Measurements from ENCODE around the gene NFATC4.

The NFATC4 gene

DNA sequence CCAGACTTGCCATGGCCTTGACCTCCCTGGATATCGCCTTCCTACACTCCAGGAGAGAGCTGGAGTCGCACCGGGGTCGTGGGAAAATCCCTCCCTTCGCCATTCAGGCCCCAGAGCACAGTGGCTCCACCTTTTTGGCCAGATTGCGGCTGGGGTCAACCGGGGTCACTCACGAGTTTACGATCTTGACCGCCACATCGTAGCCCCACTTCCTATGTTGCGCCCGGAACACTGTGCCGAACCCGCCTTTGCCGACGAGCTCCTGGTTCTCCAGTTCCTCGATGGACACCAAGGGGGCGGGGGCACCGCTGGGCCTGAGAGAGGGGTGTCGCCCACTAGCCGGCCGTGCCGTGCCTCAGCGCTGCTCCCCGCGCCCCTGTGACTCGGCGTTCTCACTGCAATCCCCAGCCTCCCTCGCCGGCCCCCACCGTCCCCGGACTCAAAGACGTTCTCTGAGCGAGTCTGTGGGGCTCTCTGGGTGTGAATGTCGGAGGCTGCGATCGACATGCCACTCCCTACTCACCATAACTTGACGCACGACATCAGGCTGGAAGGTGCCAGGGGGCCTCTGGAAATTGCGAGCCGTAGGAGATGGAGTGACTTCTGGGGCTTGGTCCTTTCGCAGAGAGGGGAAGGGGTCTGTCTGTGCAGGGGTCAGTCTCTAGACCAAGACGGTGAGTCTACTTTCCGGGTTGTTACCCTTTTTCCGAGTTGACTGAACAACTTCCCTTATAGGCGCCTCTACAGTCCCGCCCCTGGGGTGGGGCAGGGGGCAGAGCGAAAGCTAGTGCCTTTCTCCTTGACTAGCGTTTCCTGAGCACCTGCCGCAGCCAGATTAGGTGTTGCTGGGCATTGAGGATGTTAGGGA lies 28.5 kb upstream of the NFATC4 start, which contains the start of gene RIPK3:
TSS of gene RIPK3 (minus strand) at position 708 of the 868 bp plus-strand sequence. CDS start at position 543, 165 bp downstream.
- DNase-seq (ENCODE audit: low read depth), result no peak
- no peak within 1 kb of the TSS for H3K4me3 ChIP-seq (ENCODE audit: low read length)
- TF ChIP-seq CTCF (conservative IDR thresholded peaks at IDR 0.05; ENCODE audit: low read depth, low read length), result no peak

- no peak overlapping the region for H3K4me3 ChIP-seq (ENCODE audit: low read length)
- no peak for TF ChIP-seq CTCF (conservative IDR thresholded peaks at IDR 0.05; ENCODE audit: low read depth, low read length)
- no peak for DNase-seq (ENCODE audit: low read depth)
These were observed 27.4 kb upstream of the NFATC4 start for GRCh38 chr14:24340606-24341005.

DNA sequence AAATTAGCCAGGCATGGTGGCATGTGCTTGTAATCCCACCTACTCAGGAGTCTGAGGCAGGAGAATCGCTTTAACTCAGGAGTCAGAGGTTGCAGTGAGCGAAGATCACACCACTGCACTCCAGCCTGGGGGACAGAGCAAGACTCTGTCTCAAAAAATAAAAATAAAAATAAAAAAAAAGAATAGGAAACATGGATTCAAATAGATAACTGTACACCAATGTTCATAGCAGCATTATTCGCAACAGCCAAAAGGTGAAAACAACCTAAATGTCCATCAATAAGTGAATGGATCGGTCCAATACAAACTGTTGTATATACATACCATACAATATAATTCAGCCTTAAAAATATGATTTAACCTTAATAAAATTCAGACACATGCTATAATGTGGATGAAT lies 25.1 kb upstream of the NFATC4 start:
- no peak for TF ChIP-seq CTCF (conservative IDR thresholded peaks at IDR 0.05; ENCODE audit: low read depth, low read length)
- no peak for DNase-seq (ENCODE audit: low read depth)
- H3K4me3 ChIP-seq (ENCODE audit: low read length), result no peak overlapping the region

DNA sequence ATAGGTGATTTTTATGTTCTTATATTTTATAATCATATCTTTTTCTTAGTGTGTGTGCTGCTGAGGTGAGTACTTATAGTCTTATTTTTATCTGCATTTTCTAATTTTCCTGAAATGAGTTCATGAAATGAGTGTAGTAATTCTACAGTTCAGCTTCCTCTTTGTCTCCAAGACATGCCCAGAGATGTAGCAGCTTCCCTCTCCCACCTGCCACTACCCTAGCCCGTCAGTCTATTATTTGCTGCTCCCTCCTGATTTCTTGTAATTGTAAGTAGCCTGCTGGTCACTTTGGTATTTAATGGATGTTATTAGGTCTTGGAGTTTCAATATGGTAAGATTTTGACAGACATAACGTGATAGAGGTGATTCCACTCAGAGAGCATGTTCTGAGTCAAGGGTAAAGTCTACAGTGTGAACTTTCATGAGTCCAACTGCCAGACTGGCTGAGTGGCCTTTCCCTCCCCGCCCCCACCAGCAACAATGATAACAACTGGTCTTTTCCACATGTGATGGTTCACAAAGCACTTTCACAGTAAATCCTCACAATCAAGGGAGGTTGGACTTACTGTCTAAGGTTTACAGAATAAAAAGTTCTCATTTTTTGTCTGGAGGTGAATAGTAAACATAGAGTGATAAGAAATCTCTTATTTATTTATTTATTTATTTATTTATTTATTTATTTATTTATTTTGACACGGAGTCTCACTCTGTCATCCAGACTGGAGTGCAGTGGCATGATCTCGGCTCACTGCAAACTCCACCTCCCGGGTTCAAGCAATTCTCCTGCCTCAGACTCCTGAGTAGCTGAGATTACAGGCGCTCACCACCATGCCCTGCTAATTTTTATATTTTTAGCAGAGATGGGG lies 24.0 kb upstream of the NFATC4 start:
- TF ChIP-seq CTCF (conservative IDR thresholded peaks at IDR 0.05; ENCODE audit: low read depth, low read length), result no peak
- DNase-seq (ENCODE audit: low read depth), result no peak
- no peak overlapping the region for H3K4me3 ChIP-seq (ENCODE audit: low read length)

GRCh38 chr14:24347134-24347533 lies 20.9 kb upstream of the NFATC4 start:
- no peak for DNase-seq (ENCODE audit: low read depth)
- no peak for TF ChIP-seq CTCF (conservative IDR thresholded peaks at IDR 0.05; ENCODE audit: low read depth, low read length)
- no peak overlapping the region for H3K4me3 ChIP-seq (ENCODE audit: low read length)

- no peak overlapping the region for H3K4me3 ChIP-seq (ENCODE audit: low read length)
- no peak for DNase-seq (ENCODE audit: low read depth)
- TF ChIP-seq CTCF (conservative IDR thresholded peaks at IDR 0.05; ENCODE audit: low read depth, low read length), result no peak
These were observed 19.8 kb upstream of the NFATC4 start for GRCh38 chr14:24348186-24348585.
